Measurements from ENCODE around the gene DNAJC5. TPM values are rescaled to one million over a fixed set of nuclear protein-coding genes. Genes with fewer than 3 reads are reported as not detected.
"Not testable (repeated sequence)": the region's sequence is repeated elsewhere in the genome, so short reads cannot be mapped to it uniquely, and the experiment has no call there.

Gene DNAJC5
- total RNA-seq, 1 donor from 2014 or later = 46.4 TPM

- DNase-seq (ENCODE audit: low read depth) = no peak
- no peak overlapping the region for H3K4me3 ChIP-seq (ENCODE audit: low read depth, low read length)
- TF ChIP-seq CTCF (conservative IDR thresholded peaks at IDR 0.05; ENCODE audit: low read depth, low read length) = no peak
Measured at GRCh38 chr20:63876489-63877036, 18.4 kb upstream of the DNAJC5 start.

- no peak overlapping the region for H3K4me3 ChIP-seq (ENCODE audit: low read depth, low read length)
- DNase-seq (ENCODE audit: low read depth) = no peak
- TF ChIP-seq CTCF (conservative IDR thresholded peaks at IDR 0.05; ENCODE audit: low read depth, low read length) = no peak
Measured at GRCh38 chr20:63877755-63878470, 17.0 kb upstream of the DNAJC5 start.

GRCh38 chr20:63878899-63879663 lies 15.8 kb upstream of the DNAJC5 start:
- no peak overlapping the region for H3K4me3 ChIP-seq (ENCODE audit: low read depth, low read length)
- no peak for TF ChIP-seq CTCF (conservative IDR thresholded peaks at IDR 0.05; ENCODE audit: low read depth, low read length)
- DNase-seq (ENCODE audit: low read depth) = no peak

- H3K4me3 ChIP-seq (ENCODE audit: low read depth, low read length); DNase-seq (ENCODE audit: low read depth): not testable (repeated sequence)
Measured at GRCh38 chr20:63880901-63881300, 14.0 kb upstream of the DNAJC5 start.

GRCh38 chr20:63881451-63882226 lies 13.3 kb upstream of the DNAJC5 start:
- H3K4me3 ChIP-seq (ENCODE audit: low read depth, low read length) = no peak overlapping the region
- TF ChIP-seq CTCF (conservative IDR thresholded peaks at IDR 0.05; ENCODE audit: low read depth, low read length) = no peak
- DNase-seq (ENCODE audit: low read depth) = no peak

- no peak for TF ChIP-seq CTCF (conservative IDR thresholded peaks at IDR 0.05; ENCODE audit: low read depth, low read length)
Measured at GRCh38 chr20:63882257-63883200, 12.4 kb upstream of the DNAJC5 start.

More at GRCh38 chr20:63882257-63883200, 12.4 kb upstream of the DNAJC5 start:
- H3K4me3 ChIP-seq (ENCODE audit: low read depth, low read length) = no peak overlapping the region
- DNase-seq (ENCODE audit: low read depth) = no peak
